Right lobe of liver (tissue), 4 donors: ENCODE measurements around the gene TNFRSF4.

Experiments used
- CTCF ChIP-seq, 4 donors: fragments of 200-600 bp in 3 of 4; fragments of 450-650 bp in 1 of 4; IDR thresholded peaks; one replicate each; pipeline versions ENCODE4 v1.5.1 to v1.8.0; 2016 to 2022; ENCODE audit warnings: antibody characterized with exemption in 4 of 4, mild to moderate bottlenecking in 2 of 4
- POLR2A ChIP-seq: fragments of 450-650 bp; IDR thresholded peaks from one replicate; pipeline ENCODE4 v1.6.1; 2017; ENCODE audit warnings: antibody characterized with exemption, mild to moderate bottlenecking
- donor health status: DM: no; HTN: no; CAD: no.
- donor health status: DM: no; HTN: no; CAD: no.
- donor health status: DM: no; HTN: yes; CAD: no.

GRCh38 chr1:1181129-1181937 lies 32.6 kb downstream of the TNFRSF4 start:
- TF ChIP-seq CTCF (IDR thresholded peaks at IDR 0.05) (no peak), POLR2A (no peak)
